Activated T-helper 2 cell treated with anti-CD3 and anti-CD28 coated beads, Interferon-gamma antibody, Interleukin-2, Interleukin-4, amounts not matched to agents 10 μg/mL and 5 μg/mL and 100 μg/mL, durations not matched to agents 14 hours and 24 hours and 36 hours (primary cell): ENCODE data around the gene DOCK9. TPM values are rescaled to one million over a fixed set of nuclear protein-coding genes. Genes with fewer than 3 reads are reported as not detected.

Experiments
- DNase-seq: peaks from one replicate; pipeline ENCODE4 v3.0.0; 2021; ENCODE audit warnings: low spot score
- H3K27ac Mint-ChIP-seq: one replicate; pipeline ENCODE4 v1.8.0; 2021; ENCODE audit warnings: mixed read lengths
- H3K27me3 Mint-ChIP-seq: one replicate; pipeline ENCODE4 v1.8.0; 2021; ENCODE audit warnings: low read depth, mixed read lengths
- H3K36me3 Mint-ChIP-seq: one replicate; pipeline ENCODE4 v1.8.0; 2021; ENCODE audit warnings: low read depth, mixed read lengths
- H3K4me1 Mint-ChIP-seq: one replicate; pipeline ENCODE4 v1.8.0; 2021; ENCODE audit warnings: low read depth, mixed read lengths
- H3K4me3 Mint-ChIP-seq: one replicate; pipeline ENCODE4 v1.8.0; 2021; ENCODE audit warnings: low read depth, mild to moderate bottlenecking, moderate library complexity, mixed read lengths
- H3K9me3 Mint-ChIP-seq: one replicate; pipeline ENCODE4 v1.8.0; 2021; ENCODE audit warnings: mixed read lengths
- intact Hi-C: fragments of 100-400 bp; cut with micrococcal nuclease; formaldehyde crosslinking; loops from one replicate; pipeline ENCODE4 v1.15.1; 2023
- total RNA-seq: library from RNA; stranded (reverse); gene quantifications from 2 replicates; pipeline ENCODE4 v1.2.3, GENCODE V29; 2022

The DOCK9 gene, protein sequence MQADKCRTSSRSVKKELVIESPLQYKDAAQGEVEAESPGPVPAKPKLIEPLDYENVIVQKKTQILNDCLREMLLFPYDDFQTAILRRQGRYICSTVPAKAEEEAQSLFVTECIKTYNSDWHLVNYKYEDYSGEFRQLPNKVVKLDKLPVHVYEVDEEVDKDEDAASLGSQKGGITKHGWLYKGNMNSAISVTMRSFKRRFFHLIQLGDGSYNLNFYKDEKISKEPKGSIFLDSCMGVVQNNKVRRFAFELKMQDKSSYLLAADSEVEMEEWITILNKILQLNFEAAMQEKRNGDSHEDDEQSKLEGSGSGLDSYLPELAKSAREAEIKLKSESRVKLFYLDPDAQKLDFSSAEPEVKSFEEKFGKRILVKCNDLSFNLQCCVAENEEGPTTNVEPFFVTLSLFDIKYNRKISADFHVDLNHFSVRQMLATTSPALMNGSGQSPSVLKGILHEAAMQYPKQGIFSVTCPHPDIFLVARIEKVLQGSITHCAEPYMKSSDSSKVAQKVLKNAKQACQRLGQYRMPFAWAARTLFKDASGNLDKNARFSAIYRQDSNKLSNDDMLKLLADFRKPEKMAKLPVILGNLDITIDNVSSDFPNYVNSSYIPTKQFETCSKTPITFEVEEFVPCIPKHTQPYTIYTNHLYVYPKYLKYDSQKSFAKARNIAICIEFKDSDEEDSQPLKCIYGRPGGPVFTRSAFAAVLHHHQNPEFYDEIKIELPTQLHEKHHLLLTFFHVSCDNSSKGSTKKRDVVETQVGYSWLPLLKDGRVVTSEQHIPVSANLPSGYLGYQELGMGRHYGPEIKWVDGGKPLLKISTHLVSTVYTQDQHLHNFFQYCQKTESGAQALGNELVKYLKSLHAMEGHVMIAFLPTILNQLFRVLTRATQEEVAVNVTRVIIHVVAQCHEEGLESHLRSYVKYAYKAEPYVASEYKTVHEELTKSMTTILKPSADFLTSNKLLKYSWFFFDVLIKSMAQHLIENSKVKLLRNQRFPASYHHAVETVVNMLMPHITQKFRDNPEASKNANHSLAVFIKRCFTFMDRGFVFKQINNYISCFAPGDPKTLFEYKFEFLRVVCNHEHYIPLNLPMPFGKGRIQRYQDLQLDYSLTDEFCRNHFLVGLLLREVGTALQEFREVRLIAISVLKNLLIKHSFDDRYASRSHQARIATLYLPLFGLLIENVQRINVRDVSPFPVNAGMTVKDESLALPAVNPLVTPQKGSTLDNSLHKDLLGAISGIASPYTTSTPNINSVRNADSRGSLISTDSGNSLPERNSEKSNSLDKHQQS (N-terminal part only)
- 36.0 and 40.7 TPM in 2 replicates for total RNA-seq

- intact Hi-C loops = no loop called here
- Mint-ChIP-seq H3K27me3 (no peaks in the 10 kb centered on the region), H3K4me1 (peaks cover 35% of the 10 kb centered on the region), H3K36me3 (peaks cover 5% of the 10 kb centered on the region), H3K4me3 (no peak within 1 kb of the TSS), H3K9me3 (no peaks in the 10 kb centered on the region), H3K27ac (no peak within 1 kb of the TSS)
- DNase-seq = no peak
Measured at GRCh38 chr13:98977568-98978265, at the start of gene DOCK9. TSS of gene DOCK9 (minus strand) at chr13:98978064. CDS start at chr13:98977909, 155 bp downstream.

GRCh38 chr13:99027260-99027659 lies 49.4 kb upstream of the DOCK9 start:
- Mint-ChIP-seq H3K36me3 (peaks cover 26% of the 10 kb centered on the region), H3K4me3 (peak overlapping the region; percentile 48), H3K4me1 (peaks cover 75% of the 10 kb centered on the region), H3K27me3 (no peaks in the 10 kb centered on the region), H3K9me3 (peaks cover 7% of the 10 kb centered on the region), H3K27ac (peak overlapping the region; percentile 89)
- intact Hi-C loops = loop anchor here (1.0 to 5.0 kb wide), 7 partner anchors 20 to 551 kb away; partner anchors contain the start of gene GPR18
- DNase-seq = no peak

DNA sequence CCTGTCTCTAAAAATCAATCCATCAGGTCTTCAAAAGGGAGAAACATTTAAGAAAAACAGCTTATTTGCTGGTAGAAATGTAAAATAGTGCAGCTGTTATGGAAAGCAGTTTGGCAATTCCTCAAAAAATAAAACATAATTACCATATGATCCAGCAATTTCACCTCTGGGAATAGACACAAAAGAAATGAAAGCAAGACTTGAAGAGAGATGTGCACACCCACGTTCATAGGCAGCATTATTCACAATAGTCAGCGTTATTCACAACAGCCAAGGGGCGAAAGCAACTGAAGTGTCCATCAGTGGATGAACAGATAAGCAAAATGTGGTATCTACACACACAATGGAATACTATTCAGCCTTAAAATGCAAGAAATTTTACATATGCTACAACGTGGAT lies 45.1 kb upstream of the DOCK9 start:
- Mint-ChIP-seq H3K27ac (no peak overlapping the region), H3K27me3 (no peaks in the 10 kb centered on the region), H3K9me3 (peaks cover 7% of the 10 kb centered on the region), H3K4me3 (no peak overlapping the region), H3K4me1 (peaks cover 60% of the 10 kb centered on the region), H3K36me3 (peaks cover 23% of the 10 kb centered on the region)
- intact Hi-C loops = no loop called here
- DNase-seq = no peak

DNA sequence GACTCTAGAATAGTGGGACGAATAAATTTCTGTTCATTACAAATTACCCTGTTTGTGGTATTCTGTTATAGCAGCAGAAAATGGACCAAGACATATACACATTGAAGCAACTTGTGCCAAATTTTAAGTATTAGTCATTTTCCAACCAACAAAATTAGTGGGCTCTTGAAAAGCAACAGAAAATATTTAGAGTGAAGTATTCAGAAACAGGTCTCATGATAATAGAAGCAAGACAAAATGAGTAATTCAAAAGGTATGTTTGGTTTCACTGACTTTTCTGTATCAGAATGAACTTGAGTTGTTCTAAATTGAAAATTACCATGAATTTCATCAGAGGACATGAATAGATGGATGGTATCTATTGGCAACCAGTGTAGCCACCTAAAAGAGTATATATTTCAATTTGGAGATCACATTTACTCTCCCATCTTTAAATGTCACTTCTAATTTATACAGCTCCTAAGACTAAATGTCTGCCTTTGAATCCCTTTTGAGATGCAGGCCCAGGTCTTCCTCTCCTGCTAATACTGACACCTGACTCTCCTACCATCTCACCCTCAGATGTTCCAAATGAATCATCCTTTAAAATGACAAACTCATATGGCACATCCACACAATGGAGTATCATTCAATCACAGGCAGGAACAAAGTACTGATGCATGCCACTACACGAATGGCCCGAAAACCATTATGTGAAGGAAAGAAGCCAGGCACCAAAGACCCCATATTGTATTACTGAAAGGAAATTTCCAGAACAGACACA lies 40.7 kb upstream of the DOCK9 start:
- H3K4me3 Mint-ChIP-seq = no peak overlapping the region
- no peak for DNase-seq
- intact Hi-C loops = loop anchor here (2.0 kb wide), 1 partner anchor 20 kb away; no protein-coding TSS in a partner anchor
- H3K36me3 Mint-ChIP-seq = peaks cover 19% of the 10 kb centered on the region
- no peaks in the 10 kb centered on the region for H3K27me3 Mint-ChIP-seq
- H3K4me1 Mint-ChIP-seq = peaks cover 37% of the 10 kb centered on the region
- H3K27ac Mint-ChIP-seq = peak overlapping the region; percentile 4
- peaks cover 3% of the 10 kb centered on the region for H3K9me3 Mint-ChIP-seq

GRCh38 chr13:99015606-99016490 lies 38.0 kb upstream of the DOCK9 start:
- Mint-ChIP-seq H3K36me3 (peaks cover 11% of the 10 kb centered on the region), H3K27ac (no peak overlapping the region), H3K4me1 (peaks cover 27% of the 10 kb centered on the region), H3K9me3 (peaks cover 3% of the 10 kb centered on the region), H3K4me3 (no peak overlapping the region), H3K27me3 (no peaks in the 10 kb centered on the region)
- no peak for DNase-seq
- intact Hi-C loops = no loop called here

GRCh38 chr13:99014522-99014921 lies 36.7 kb upstream of the DOCK9 start:
- peaks cover 23% of the 10 kb centered on the region for H3K4me1 Mint-ChIP-seq
- intact Hi-C loops = no loop called here
- H3K4me3 Mint-ChIP-seq = no peak overlapping the region

GRCh38 chr13:99013951-99014350 lies 36.1 kb upstream of the DOCK9 start:
- Mint-ChIP-seq H3K27me3 (no peaks in the 10 kb centered on the region), H3K4me3 (no peak overlapping the region), H3K27ac (no peak overlapping the region), H3K4me1 (peaks cover 26% of the 10 kb centered on the region), H3K36me3 (peaks cover 3% of the 10 kb centered on the region), H3K9me3 (no peaks in the 10 kb centered on the region)
- DNase-seq = no peak
- intact Hi-C loops = no loop called here

More at GRCh38 chr13:99014522-99014921, 36.7 kb upstream of the DOCK9 start:
- Mint-ChIP-seq H3K9me3 (no peaks in the 10 kb centered on the region), H3K27ac (no peak overlapping the region), H3K36me3 (peaks cover 3% of the 10 kb centered on the region), H3K27me3 (no peaks in the 10 kb centered on the region)
- DNase-seq = no peak

GRCh38 chr13:99012539-99012938 lies 34.7 kb upstream of the DOCK9 start:
- Mint-ChIP-seq H3K4me1 (peaks cover 18% of the 10 kb centered on the region), H3K36me3 (no peaks in the 10 kb centered on the region), H3K27me3 (no peaks in the 10 kb centered on the region), H3K27ac (no peak overlapping the region), H3K4me3 (no peak overlapping the region), H3K9me3 (no peaks in the 10 kb centered on the region)
- no peak for DNase-seq
- intact Hi-C loops = no loop called here

DNA sequence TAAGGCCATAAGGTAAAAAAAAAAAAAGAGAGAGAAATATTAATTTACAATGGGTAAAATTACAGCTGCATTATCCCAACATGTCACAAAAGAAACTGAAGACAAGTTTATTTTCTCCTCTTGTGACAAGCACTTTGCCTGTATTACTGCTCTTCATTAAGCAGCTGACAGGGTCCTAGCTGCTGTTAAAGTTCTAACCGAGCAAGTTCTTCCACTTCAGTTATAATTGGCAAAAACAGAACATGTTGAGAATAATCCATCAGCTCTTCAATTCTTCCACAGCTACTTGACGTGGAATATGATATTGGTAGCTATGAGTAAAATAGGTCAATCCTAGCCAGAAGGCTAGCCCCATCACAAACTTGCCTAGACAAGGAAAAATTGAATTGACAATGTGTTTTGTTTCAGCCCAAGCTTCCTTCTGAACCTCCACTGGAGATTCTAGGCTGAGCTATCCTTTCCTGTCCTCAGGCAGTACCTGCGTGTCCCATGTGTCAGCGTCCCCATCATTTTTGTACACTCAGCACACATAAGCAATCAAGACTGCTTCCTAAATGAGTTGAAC lies 32.2 kb upstream of the DOCK9 start:
- Mint-ChIP-seq H3K36me3 (no peaks in the 10 kb centered on the region), H3K4me3 (no peak overlapping the region), H3K27me3 (no peaks in the 10 kb centered on the region), H3K9me3 (no peaks in the 10 kb centered on the region), H3K4me1 (peaks cover 10% of the 10 kb centered on the region), H3K27ac (no peak overlapping the region)
- no peak for DNase-seq
- intact Hi-C loops = no loop called here

DNA sequence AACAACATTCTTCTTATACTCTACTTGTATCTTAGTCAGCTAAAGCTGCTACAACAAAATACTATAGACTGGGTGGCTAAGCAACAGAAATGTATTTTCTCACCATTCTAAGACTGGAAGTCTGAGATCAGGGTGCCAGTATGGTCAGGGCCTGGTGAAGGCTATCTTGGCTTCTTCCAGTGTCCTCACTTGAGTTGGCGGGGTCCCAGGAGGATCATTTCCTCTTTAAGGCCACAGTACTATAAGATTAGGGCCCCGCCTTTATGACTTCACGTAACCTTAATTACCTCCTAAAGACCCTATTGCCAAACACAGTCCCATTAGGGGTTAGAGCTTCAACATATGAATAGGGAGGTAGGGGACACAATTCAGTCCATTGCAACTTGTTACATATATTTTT lies 30.7 kb upstream of the DOCK9 start:
- no peaks in the 10 kb centered on the region for H3K27me3 Mint-ChIP-seq
- DNase-seq = no peak
- H3K27ac Mint-ChIP-seq = no peak overlapping the region
- H3K4me3 Mint-ChIP-seq = no peak overlapping the region
- intact Hi-C loops = no loop called here
- H3K36me3 Mint-ChIP-seq = no peaks in the 10 kb centered on the region
- no peaks in the 10 kb centered on the region for H3K9me3 Mint-ChIP-seq
- peaks cover 11% of the 10 kb centered on the region for H3K4me1 Mint-ChIP-seq
